GM12878 (cell line): ENCODE results near the gene DCLK2. TPM values are rescaled to one million over a fixed set of nuclear protein-coding genes. Genes with fewer than 3 reads are reported as not detected.
A peak's percentile ranks its signal among the peaks of the same experiment; 100 is the strongest.

ENCODE experiments used
- BACH1 ChIP-seq: fragments of 450-650 bp; IDR thresholded peaks from 2 replicates; pipeline ENCODE4 v1.6.1; 2017; ENCODE audit warnings: mild to moderate bottlenecking, borderline replicate concordance
- BCL3 ChIP-seq: IDR thresholded peaks from 2 replicates; pipeline ENCODE4 v1.6.1; 2011; ENCODE audit warnings: borderline replicate concordance, low read depth, mild to moderate bottlenecking, moderate library complexity, low read length; ENCODE audit not compliant: insufficient read depth, poor library complexity, severe bottlenecking
- BHLHE40 ChIP-seq, 2 experiments: fragments of 450-650 bp in 1 of 2; IDR thresholded peaks; 2 replicates each; pipeline ENCODE4 v1.6.1; 2011 to 2017; ENCODE audit warnings: low read depth in 2 of 2, borderline replicate concordance in 1 of 2, improper control_type of control experiment in 1 of 2, low read length in 1 of 2, mild to moderate bottlenecking in 1 of 2
- BMI1 ChIP-seq: fragments of 450-650 bp; IDR thresholded peaks from 2 replicates; pipeline ENCODE4 v1.6.1; 2016; ENCODE audit warnings: mild to moderate bottlenecking, moderate library complexity, borderline replicate concordance
- CBX5 ChIP-seq: sonication (generic); IDR thresholded peaks from 2 replicates; pipeline ENCODE4 v1.6.1; 2016; ENCODE audit warnings: low read depth, moderate library complexity, mild to moderate bottlenecking, inconsistent platforms
- CEBPB ChIP-seq, 2 experiments: fragments of 150-350 bp in 1 of 2; IDR thresholded peaks; 2 replicates each; pipeline ENCODE4 v1.6.1; 2012 to 2014; ENCODE audit warnings: low read depth in 2 of 2, low read length in 2 of 2, borderline replicate concordance in 1 of 2, inconsistent platforms in 1 of 2
- CREM ChIP-seq: IDR thresholded peaks from 2 replicates; pipeline ENCODE4 v1.6.1; 2014; ENCODE audit warnings: antibody characterized with exemption, low read depth
- EED ChIP-seq: sonication (generic); IDR thresholded peaks from 2 replicates; pipeline ENCODE4 v1.6.1; 2016; ENCODE audit warnings: antibody characterized with exemption, low read depth
- EP300 ChIP-seq, 2 experiments: fragments of 150-350 bp in 1 of 2; IDR thresholded peaks; 2 replicates each; pipeline ENCODE4 v1.6.1; 2011 to 2012; ENCODE audit warnings: low read depth in 2 of 2, low read length in 2 of 2, borderline replicate concordance in 1 of 2, improper control_type of control experiment in 1 of 2, inconsistent platforms in 1 of 2; ENCODE audit not compliant: control insufficient read depth in 1 of 2
- GATAD2B ChIP-seq: fragments of 450-650 bp; conservative IDR thresholded peaks from 2 replicates; pipeline ENCODE4 v1.6.1; 2017; ENCODE audit warnings: low read depth, mild to moderate bottlenecking, moderate library complexity
- IKZF1 ChIP-seq: fragments of 450-650 bp; conservative IDR thresholded peaks from 2 replicates; pipeline ENCODE4 v1.6.1; 2017; ENCODE audit warnings: antibody characterized with exemption, mild to moderate bottlenecking
- IRF4 ChIP-seq: IDR thresholded peaks from 2 replicates; pipeline ENCODE4 v1.6.1; 2011; ENCODE audit warnings: low read depth, low read length
- LARP7 ChIP-seq: fragments of 450-650 bp; IDR thresholded peaks from 2 replicates; pipeline ENCODE4 v1.6.1; 2017; ENCODE audit warnings: mild to moderate bottlenecking
- MEF2B ChIP-seq: fragments of 450-650 bp; IDR thresholded peaks from 2 replicates; pipeline ENCODE4 v1.6.1; 2018; ENCODE audit warnings: mild to moderate bottlenecking, moderate library complexity; ENCODE audit not compliant: partially characterized antibody, poor library complexity, severe bottlenecking
- NRF1 ChIP-seq: conservative IDR thresholded peaks from 2 replicates; pipeline ENCODE4 v1.6.1; 2011; ENCODE audit warnings: mild to moderate bottlenecking, low read depth, low read length, improper control_type of control experiment
- PML ChIP-seq: IDR thresholded peaks from 2 replicates; pipeline ENCODE4 v1.6.1; 2012; ENCODE audit warnings: low read length, inconsistent platforms
- RUNX3 ChIP-seq: IDR thresholded peaks from 2 replicates; pipeline ENCODE4 v1.6.1; 2012; ENCODE audit warnings: low read length, inconsistent platforms
- SMAD1 ChIP-seq: fragments of 450-650 bp; IDR thresholded peaks from 2 replicates; pipeline ENCODE4 v1.6.1; 2018; ENCODE audit warnings: mild to moderate bottlenecking, low read depth; ENCODE audit not compliant: partially characterized antibody
- STAT3 ChIP-seq: IDR thresholded peaks from 2 replicates; pipeline ENCODE4 v1.6.1; 2011; ENCODE audit warnings: low read depth, low read length, improper control_type of control experiment
- SUZ12 ChIP-seq: fragments of 200-600 bp; sonication (generic); IDR thresholded peaks from one replicate; pipeline ENCODE4 v1.6.1; 2018; ENCODE audit warnings: antibody characterized with exemption, mild to moderate bottlenecking; ENCODE audit not compliant: unreplicated experiment
- ZBTB11 ChIP-seq: fragments of 450-650 bp; formaldehyde crosslinking; IDR thresholded peaks from 2 replicates; pipeline ENCODE4 v1.5.0; 2022; ENCODE audit warnings: mild to moderate bottlenecking, missing genetic modification characterization
- ZBTB4 ChIP-seq: fragments of 450-650 bp; formaldehyde crosslinking; IDR thresholded peaks from 2 replicates; pipeline ENCODE4 v1.4.0; 2022; ENCODE audit warnings: mild to moderate bottlenecking, moderate library complexity
- polyA plus RNA-seq, 11 experiments: library from polyadenylated mRNA; depleted of rRNA in 4 of 11; unstranded in 6 of 11; stranded (reverse) in 5 of 11; fragments of >200 nt; fragmentation: Nextera tagmentation in 4 of 11; fragmentation: Illumina TruSeq in 1 of 11; extraction: Ambion mirVana in 4 of 11; extraction: Trizol in 1 of 11; gene quantifications; 1 replicate in 1 of 11; 2 replicates in 10 of 11; pipeline versions ENCODE4 v1.2.1 to v1.2.3, GENCODE V29; 2011 to 2016; ENCODE audit warnings: inconsistent platforms in 2 of 11, missing spikeins in 2 of 11, low read depth in 1 of 11
- total RNA-seq, 4 experiments: library from RNA; depleted of rRNA in 3 of 4; stranded (reverse); fragments of >200 nt in 3 of 4; fragmentation: Illumina TruSeq in 1 of 4; extraction: Trizol in 1 of 4; gene quantifications; 2 replicates each; pipeline versions ENCODE4 v1.2.1 to v1.2.3, GENCODE V29; 2013 to 2021

Gene DCLK2
- total and polyA plus RNA-seq, 10 of the 15 experiments (the other 5 are each of a cell fraction or from before 2014, with no cell fraction given) = not detected

GRCh38 chr4:150038335-150039076 is 39.7 kb upstream of the DCLK2 start (continued):
- TF ChIP-seq ZBTB11 (no peak), SMAD1 (no peak), ZBTB4 (CRISPR knock-in tag) (no peak), EP300 (IDR thresholded peaks at IDR 0.05; ENCODE audit: borderline replicate concordance in 1 of 2, control insufficient read depth in 1 of 2, low read depth in 2 of 2, low read length in 2 of 2) (peak; percentile 27 to 48; a peak in 2 of 4 replicates), BMI1 (peak; percentile 30; the same call in 1 of the 2 replicates), STAT3 (0 out of 2 replicates have a peak, but pooled peaks have one; percentile 23), SUZ12 (no peak), PML (0 out of 2 replicates have a peak, but pooled peaks have one; percentile 42), MEF2B (peak; percentile 27), IRF4 (peak; percentile 65; the same call in 1 of the 2 replicates), GATAD2B (0 out of 2 replicates have a peak, but pooled peaks have one; percentile 32), RUNX3 (peak; percentile 93), BACH1 (no peak; the same call in 1 of the 2 replicates), BHLHE40 (IDR thresholded peaks at IDR 0.05; ENCODE audit: borderline replicate concordance in 1 of 2, low read depth in 2 of 2, low read length in 1 of 2) (peak in 1 of 2 experiments; percentile 37; a peak in 1 of 4 replicates), CEBPB (IDR thresholded peaks at IDR 0.05; ENCODE audit: borderline replicate concordance in 1 of 2, low read depth in 2 of 2, low read length in 2 of 2) (no peak), IKZF1 (peak; percentile 51), CREM (no peak), LARP7 (no peak), BCL3 (peak; percentile 35), EED (no peak), CBX5 (no peak), NRF1 (no peak)
